Eye (tissue), 1 donor: ENCODE measurements around the gene TMOD1.

ENCODE experiments used
- DNase-seq: peaks from one replicate; pipeline ENCODE4 v3.0.0-alpha.2; 2015

The TMOD1 gene

GRCh38 chr9:97518909-97519307 lies 17.4 kb downstream of the TMOD1 start:
- DNase-seq = no peak

- no peak for DNase-seq
Observed at GRCh38 chr9:97519441-97519970, 18.0 kb downstream of the TMOD1 start.

GRCh38 chr9:97521576-97522333 lies 20.3 kb downstream of the TMOD1 start:
- no peak for DNase-seq

- DNase-seq = no peak
Observed at GRCh38 chr9:97524424-97524823, 23.0 kb downstream of the TMOD1 start.

- no peak for DNase-seq
Observed at GRCh38 chr9:97525451-97525850, 24.0 kb downstream of the TMOD1 start.

GRCh38 chr9:97526895-97527575 lies 25.6 kb downstream of the TMOD1 start:
- no peak for DNase-seq

GRCh38 chr9:97527626-97528528 lies 26.4 kb downstream of the TMOD1 start:
- DNase-seq = no peak

GRCh38 chr9:97528529-97529230 lies 27.2 kb downstream of the TMOD1 start:
- DNase-seq = peak; percentile 19

GRCh38 chr9:97529363-97530076 lies 28.1 kb downstream of the TMOD1 start:
- peak; percentile 6 for DNase-seq

- no peak for DNase-seq
Observed at GRCh38 chr9:97531888-97532376, 30.5 kb downstream of the TMOD1 start.

- no peak for DNase-seq
Observed at GRCh38 chr9:97534185-97534584, 32.7 kb downstream of the TMOD1 start.

- no peak for DNase-seq
Observed at GRCh38 chr9:97534961-97535594, 33.6 kb downstream of the TMOD1 start.

GRCh38 chr9:97535771-97536170 lies 34.3 kb downstream of the TMOD1 start:
- no peak for DNase-seq

- DNase-seq = no peak
Observed at GRCh38 chr9:97536480-97536879, 35.0 kb downstream of the TMOD1 start.

GRCh38 chr9:97543561-97543960 lies 42.1 kb downstream of the TMOD1 start:
- DNase-seq = no peak

GRCh38 chr9:97545486-97545885 lies 44.0 kb downstream of the TMOD1 start:
- DNase-seq = no peak

- DNase-seq = no peak
Observed at GRCh38 chr9:97547098-97547829, 45.8 kb downstream of the TMOD1 start.

GRCh38 chr9:97548379-97548778 lies 46.9 kb downstream of the TMOD1 start:
- DNase-seq = no peak

GRCh38 chr9:97548819-97549540 lies 47.5 kb downstream of the TMOD1 start:
- no peak for DNase-seq

GRCh38 chr9:97550386-97550785 lies 48.9 kb downstream of the TMOD1 start:
- DNase-seq = no peak
